Measurements from ENCODE around the gene PIK3R5.
A peak's percentile ranks its signal among the peaks of the same experiment; 100 is the strongest.
"Not testable (repeated sequence)": the region's sequence is repeated elsewhere in the genome, so short reads cannot be mapped to it uniquely, and the experiment has no call there.

The PIK3R5 gene

GRCh38 chr17:8872036-8872704 is 93.3 kb downstream of the PIK3R5 start:
- no peak for DNase-seq

GRCh38 chr17:8871081-8871581 is 94.4 kb downstream of the PIK3R5 start:
- no peak for DNase-seq

GRCh38 chr17:8870406-8871040 is 95.0 kb downstream of the PIK3R5 start:
- DNase-seq = no peak

GRCh38 chr17:8869114-8869815 is 96.2 kb downstream of the PIK3R5 start:
- no peak for DNase-seq

GRCh38 chr17:8868529-8868951 is 97.0 kb downstream of the PIK3R5 start:
- no peak for DNase-seq

GRCh38 chr17:8868092-8868491 is 97.4 kb downstream of the PIK3R5 start:
- DNase-seq = no peak

GRCh38 chr17:8867361-8867981 is 98.0 kb downstream of the PIK3R5 start, which contains the start of gene PIK3R6:
Gene PIK3R6 (minus strand): TSS chr17:8867674. CDS start chr17:8849794, 17,880 bp downstream.
- peak; percentile 24 for DNase-seq

- DNase-seq = no peak
Observed at GRCh38 chr17:8865811-8866210, 99.7 kb downstream of the PIK3R5 start.

DNA sequence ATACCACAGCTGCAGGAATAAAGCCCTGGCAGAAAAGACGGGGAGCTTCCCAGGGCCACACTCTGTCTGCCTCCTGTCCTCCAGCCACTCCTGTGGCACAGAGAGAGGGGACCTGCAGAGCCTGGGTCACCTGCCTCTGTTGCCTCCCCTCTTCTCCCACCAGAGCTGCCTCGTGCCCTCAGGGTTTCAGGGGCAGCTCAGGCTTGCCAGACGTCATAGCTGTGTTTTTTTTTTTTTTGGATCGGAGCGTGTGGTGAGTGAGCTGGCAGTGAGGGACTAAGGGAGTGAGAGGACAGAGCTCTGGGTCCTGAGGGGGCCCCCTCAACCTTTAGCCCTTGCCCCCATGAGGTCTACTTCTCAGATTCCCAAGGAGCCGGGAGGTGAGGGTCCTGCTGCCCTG is 100.1 kb downstream of the PIK3R5 start:
- no peak for DNase-seq

- no peak for DNase-seq
Observed at GRCh38 chr17:8862213-8863056, 103.1 kb downstream of the PIK3R5 start.

DNA sequence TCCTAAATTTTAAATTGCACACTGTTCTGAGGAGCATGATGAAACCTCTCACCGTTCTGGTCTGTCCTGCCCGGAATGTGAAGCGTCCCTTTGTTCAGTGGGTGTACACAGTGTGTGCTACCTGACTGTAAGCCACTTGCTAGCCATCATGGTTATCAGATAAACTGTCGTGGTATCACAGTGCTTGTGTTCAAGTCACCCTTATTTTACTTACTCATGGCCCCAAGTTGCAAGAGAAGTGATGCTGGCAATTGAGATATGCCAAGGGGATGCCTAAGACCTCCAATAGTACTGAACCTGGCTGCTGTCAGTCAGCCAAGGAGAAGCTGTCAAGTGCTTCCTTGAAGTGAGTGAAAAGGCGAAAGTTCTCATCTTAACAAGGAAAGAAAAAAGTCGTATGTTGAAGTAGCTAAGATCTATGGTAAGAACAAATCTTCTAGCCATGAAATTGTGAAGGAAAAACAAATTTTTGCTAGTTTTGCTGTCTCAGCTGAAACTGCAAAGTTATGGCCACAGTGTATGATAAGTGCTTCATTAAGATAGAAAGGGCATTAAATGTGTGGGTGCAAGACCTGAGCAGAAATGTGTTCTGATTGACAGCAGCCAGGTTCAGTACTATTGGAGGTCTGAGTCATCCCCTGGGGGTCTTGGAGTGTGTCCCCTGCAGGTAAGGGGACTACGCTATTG is 103.9 kb downstream of the PIK3R5 start:
- DNase-seq = no peak

GRCh38 chr17:8859804-8860430 is 105.6 kb downstream of the PIK3R5 start:
- no peak for DNase-seq

DNA sequence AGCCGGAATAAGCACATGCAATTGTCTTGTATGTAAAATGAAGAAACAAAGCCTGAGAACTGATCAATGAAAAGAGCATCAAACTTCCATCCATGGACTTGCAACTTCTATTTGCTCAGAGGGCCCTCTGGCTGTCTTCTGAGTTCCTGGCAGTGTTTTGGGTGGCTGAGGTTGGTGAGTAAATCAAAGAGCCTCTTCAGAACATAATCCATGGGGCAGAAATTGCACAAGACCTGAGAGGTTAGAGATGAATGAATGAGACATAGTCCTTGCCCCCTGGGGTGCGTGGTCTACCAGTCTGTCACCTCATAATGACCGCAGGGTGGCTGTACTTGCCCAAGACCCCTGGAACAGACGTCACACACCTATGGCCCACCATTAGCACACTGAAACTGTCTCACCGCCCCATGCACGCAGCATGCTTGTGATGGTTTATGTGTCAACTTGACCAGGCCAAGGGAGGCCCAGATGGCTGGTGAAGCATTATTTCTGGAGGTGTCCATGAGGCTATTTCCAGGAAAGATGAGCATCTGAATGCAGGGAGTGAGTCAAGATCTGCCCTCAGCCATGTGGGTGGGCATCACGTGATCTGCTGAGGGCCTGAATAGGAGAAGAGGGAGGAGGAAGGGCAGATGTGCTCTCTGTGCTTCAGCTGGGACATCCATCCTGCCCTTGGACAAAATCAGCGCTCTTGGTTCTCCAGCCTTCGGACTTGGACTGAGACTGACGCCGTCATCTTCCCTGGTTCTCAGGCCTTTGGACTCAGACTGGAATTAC is 106.3 kb downstream of the PIK3R5 start:
- no peak for DNase-seq

GRCh38 chr17:8857919-8858318 is 107.6 kb downstream of the PIK3R5 start:
- DNase-seq = no peak

GRCh38 chr17:8856869-8857575 is 108.5 kb downstream of the PIK3R5 start:
- no peak for DNase-seq

DNA sequence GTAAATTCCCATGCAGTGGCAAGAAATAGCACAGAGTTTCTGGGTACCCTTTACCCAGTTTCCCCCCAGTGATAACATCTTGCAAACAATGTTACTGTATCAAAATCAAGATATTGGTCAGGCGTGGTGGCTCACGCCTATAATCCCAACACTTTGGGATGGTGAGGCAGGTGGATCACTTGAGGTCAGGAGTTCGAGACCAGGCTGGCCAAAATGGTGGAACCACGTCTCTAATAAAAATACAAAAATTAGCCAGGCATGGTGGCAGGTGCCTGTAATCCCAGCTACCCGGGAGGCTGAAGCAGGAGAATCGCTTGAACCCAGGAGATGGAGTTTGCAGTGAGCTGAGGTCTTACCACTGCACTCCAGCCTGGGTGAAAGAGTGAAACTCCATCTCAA is 109.3 kb downstream of the PIK3R5 start:
- DNase-seq = not testable (repeated sequence)

- no peak for DNase-seq
Observed at GRCh38 chr17:8855477-8856204, 109.9 kb downstream of the PIK3R5 start.

DNA sequence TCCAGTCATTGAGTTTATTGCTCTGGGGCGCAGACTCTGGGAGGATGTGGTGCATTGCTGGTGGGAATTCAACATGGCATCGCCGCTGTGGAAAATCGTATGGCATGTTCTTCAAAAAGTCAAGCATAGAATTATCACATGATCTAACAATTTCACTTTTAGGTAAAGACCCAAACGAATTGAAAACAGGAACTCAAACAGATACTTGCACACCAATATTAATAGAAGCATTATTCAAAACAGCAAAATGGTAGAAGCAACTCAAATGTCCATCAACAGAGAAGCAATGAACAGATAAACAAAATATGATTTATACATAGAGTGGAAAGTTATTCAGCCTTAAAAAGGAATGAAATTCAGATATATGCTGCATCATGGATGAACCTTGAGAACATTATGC is 113.9 kb downstream of the PIK3R5 start:
- DNase-seq = no peak
